Measurements from ENCODE around the gene AIFM3.

Gene AIFM3, protein sequence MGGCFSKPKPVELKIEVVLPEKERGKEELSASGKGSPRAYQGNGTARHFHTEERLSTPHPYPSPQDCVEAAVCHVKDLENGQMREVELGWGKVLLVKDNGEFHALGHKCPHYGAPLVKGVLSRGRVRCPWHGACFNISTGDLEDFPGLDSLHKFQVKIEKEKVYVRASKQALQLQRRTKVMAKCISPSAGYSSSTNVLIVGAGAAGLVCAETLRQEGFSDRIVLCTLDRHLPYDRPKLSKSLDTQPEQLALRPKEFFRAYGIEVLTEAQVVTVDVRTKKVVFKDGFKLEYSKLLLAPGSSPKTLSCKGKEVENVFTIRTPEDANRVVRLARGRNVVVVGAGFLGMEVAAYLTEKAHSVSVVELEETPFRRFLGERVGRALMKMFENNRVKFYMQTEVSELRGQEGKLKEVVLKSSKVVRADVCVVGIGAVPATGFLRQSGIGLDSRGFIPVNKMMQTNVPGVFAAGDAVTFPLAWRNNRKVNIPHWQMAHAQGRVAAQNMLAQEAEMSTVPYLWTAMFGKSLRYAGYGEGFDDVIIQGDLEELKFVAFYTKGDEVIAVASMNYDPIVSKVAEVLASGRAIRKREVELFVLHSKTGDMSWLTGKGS

DNA sequence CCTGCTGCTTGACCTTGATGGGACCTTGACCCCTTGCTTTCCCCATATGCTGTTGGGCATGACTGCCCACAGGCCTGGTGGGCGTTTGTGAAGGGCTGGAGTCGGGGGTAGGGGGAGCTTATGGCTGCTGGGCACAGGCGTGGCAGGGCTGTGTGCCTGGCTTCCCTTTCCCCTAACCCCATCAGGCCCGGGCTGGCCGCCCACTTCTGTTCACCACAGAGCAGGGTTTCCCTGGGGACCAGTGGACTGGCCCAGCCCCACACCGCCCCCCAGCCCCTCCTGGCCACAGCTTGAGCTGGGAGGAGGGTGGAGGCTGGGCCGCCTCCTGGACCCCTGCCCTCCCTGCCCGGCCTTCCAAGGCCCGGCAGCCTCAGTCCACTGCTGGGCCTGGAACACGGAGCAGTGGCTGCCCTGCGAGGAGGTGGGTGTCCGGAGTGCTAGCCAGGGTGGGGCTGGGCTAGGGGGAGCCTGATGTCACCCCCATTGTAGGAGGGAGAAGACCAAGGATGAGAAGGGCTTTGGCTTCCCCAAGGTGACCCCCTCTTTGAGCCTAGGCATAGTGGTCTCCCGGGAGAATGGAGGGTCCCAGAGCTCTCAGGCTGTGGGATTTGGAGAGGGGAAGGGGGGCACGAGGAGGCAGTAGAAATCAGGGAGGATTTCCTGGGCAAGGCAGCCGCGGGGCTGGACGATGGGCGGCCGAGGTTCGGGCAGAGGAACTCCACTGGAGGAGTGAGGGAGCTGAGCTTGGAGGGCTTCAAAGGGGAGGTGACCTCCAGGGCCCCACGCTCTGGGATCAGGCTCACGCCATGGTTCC, at the start of gene AIFM3:
Gene AIFM3 (plus strand): TSS at position 373 of the 814 bp plus-strand sequence. CDS start 690 bp downstream, outside the sequence.
- no peaks in the 10 kb centered on the region for H3K9me3 ChIP-seq (ENCODE audit: insufficient read depth, low read length)
- no peaks in the 10 kb centered on the region for H4K20me1 ChIP-seq (ENCODE audit: low read depth, low read length)
- H3K4me2 ChIP-seq (ENCODE audit: low read depth, low read length, poor library complexity, severe bottlenecking): no peak within 1 kb of the TSS
- no peak within 1 kb of the TSS for H3K27ac ChIP-seq (ENCODE audit: low read depth, low read length)
- no peak within 1 kb of the TSS for H2AFZ ChIP-seq (ENCODE audit: low read depth, low read length, severe bottlenecking)
- H3K9me2 ChIP-seq (replicated peaks; ENCODE audit: insufficient read depth, low read length): no peaks in the 10 kb centered on the region
- no peak within 1 kb of the TSS for H3K4me3 ChIP-seq (ENCODE audit: insufficient read depth, low read length, poor library complexity, severe bottlenecking)
- TF ChIP-seq EZH2phosphoT487 (conservative IDR thresholded peaks at IDR 0.05; ENCODE audit: low read length): no peak
- TF ChIP-seq CTCF (IDR thresholded peaks at IDR 0.05; ENCODE audit: insufficient read depth, low read length, poor library complexity, severe bottlenecking): no peak
- no peak within 1 kb of the TSS for H3K9ac ChIP-seq (ENCODE audit: low read length)
- no peaks in the 10 kb centered on the region for H3K79me2 ChIP-seq (ENCODE audit: insufficient read depth, low read length)
- no peaks in the 10 kb centered on the region for H3K27me3 ChIP-seq (ENCODE audit: low read length)
- no peaks in the 10 kb centered on the region for H3F3A ChIP-seq (ENCODE audit: insufficient read depth)
- no peaks in the 10 kb centered on the region for H3K36me3 ChIP-seq (ENCODE audit: low read length)

DNA sequence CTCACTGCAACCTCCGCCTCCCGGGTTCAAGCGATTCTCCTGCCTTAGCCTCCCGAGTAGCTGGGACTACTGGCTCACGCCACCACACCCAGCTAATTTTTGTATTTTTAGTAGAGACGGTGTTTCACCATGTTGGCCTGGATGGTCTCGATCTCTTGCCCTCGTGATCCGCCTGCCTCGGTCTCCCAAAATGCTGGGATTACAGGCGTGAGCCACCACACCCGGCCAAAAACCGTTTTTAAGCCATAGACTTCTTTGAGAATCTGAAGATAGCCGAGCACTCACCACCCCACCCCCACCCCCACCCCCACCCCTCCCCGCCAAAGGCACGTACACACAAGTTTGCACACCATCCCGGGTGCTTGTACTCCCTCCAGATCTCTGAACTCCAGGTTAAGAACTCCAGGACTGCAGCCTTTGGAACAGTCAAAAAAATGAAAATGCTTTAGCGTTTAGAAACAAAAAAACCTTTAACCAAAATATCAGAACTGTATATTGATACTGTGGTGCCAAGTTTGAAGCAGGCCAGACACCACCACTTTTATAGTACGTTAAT, 48.3 kb upstream of the AIFM3 start:
- Histone ChIP-seq H3K9me2 (replicated peaks; ENCODE audit: insufficient read depth, low read length) (no peaks in the 10 kb centered on the region), H3K27me3 (ENCODE audit: low read length) (no peaks in the 10 kb centered on the region), H3K9me3 (ENCODE audit: insufficient read depth, low read length) (no peaks in the 10 kb centered on the region), H3K79me2 (ENCODE audit: insufficient read depth, low read length) (peaks cover 62% of the 10 kb centered on the region), H3K36me3 (ENCODE audit: low read length) (no peaks in the 10 kb centered on the region), H4K20me1 (ENCODE audit: low read depth, low read length) (peaks cover 6% of the 10 kb centered on the region; the same call in 1 of the 2 replicates), H3K4me2 (ENCODE audit: low read depth, low read length, poor library complexity, severe bottlenecking) (peak overlapping the region; percentile 95), H3K27ac (ENCODE audit: low read depth, low read length) (no peak overlapping the region), H3F3A (ENCODE audit: insufficient read depth) (peaks cover 5% of the 10 kb centered on the region; the same call in 1 of the 2 replicates), H3K4me3 (ENCODE audit: insufficient read depth, low read length, poor library complexity, severe bottlenecking) (peak overlapping the region; percentile 76), H2AFZ (ENCODE audit: low read depth, low read length, severe bottlenecking) (no peak overlapping the region), H3K9ac (ENCODE audit: low read length) (peak overlapping the region; percentile 95)
- TF ChIP-seq EZH2phosphoT487 (conservative IDR thresholded peaks at IDR 0.05; ENCODE audit: low read length) (no peak), CTCF (IDR thresholded peaks at IDR 0.05; ENCODE audit: insufficient read depth, low read length, poor library complexity, severe bottlenecking) (no peak)

DNA sequence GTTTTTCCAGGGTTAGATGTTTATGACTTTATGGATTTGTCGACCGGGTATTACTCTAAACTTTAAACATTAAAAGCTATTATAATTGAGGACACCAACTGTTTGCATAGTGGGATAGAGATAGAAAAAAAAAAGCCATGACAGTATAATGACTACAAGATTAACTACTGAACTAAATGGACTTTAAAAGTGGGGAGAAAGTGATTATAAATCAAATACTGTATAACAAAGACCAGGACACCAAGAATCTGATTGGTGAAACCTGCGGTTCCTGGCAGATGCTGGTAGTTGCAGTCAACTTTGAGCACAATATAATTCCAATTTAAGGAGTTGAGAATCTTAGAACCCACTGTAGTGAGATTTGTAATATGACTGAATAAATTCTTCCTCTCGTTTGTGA, 47.3 kb upstream of the AIFM3 start:
- Histone ChIP-seq H3K9me3 (ENCODE audit: insufficient read depth, low read length) (no peaks in the 10 kb centered on the region), H3F3A (ENCODE audit: insufficient read depth) (peaks cover 5% of the 10 kb centered on the region; the same call in 1 of the 2 replicates), H3K4me3 (ENCODE audit: insufficient read depth, low read length, poor library complexity, severe bottlenecking) (peak overlapping the region; percentile 76), H3K27me3 (ENCODE audit: low read length) (no peaks in the 10 kb centered on the region), H3K9ac (ENCODE audit: low read length) (peak overlapping the region; percentile 95), H2AFZ (ENCODE audit: low read depth, low read length, severe bottlenecking) (no peak overlapping the region), H3K36me3 (ENCODE audit: low read length) (no peaks in the 10 kb centered on the region), H4K20me1 (ENCODE audit: low read depth, low read length) (peaks cover 6% of the 10 kb centered on the region; the same call in 1 of the 2 replicates), H3K9me2 (replicated peaks; ENCODE audit: insufficient read depth, low read length) (no peaks in the 10 kb centered on the region), H3K27ac (ENCODE audit: low read depth, low read length) (no peak overlapping the region), H3K4me2 (ENCODE audit: low read depth, low read length, poor library complexity, severe bottlenecking) (peak overlapping the region; percentile 95), H3K79me2 (ENCODE audit: insufficient read depth, low read length) (peaks cover 72% of the 10 kb centered on the region)
- TF ChIP-seq CTCF (IDR thresholded peaks at IDR 0.05; ENCODE audit: insufficient read depth, low read length, poor library complexity, severe bottlenecking): no peak

Data from SU-DHL-6 (cell line).